Trophoblast cell (in vitro differentiated cells and primary cell): Measurements from ENCODE around the gene MAP7D3.

Experiments
- DNase-seq, 2 donors: peaks; one replicate each; pipeline ENCODE4 v3.0.0-alpha.2; 2016
- H2AFZ ChIP-seq: 2 replicates; pipeline ENCODE4 v1.6.1; 2013; ENCODE audit warnings: low read length, moderate library complexity, mild to moderate bottlenecking; ENCODE audit not compliant: insufficient read depth, poor library complexity
- H2AK5ac ChIP-seq: 2 replicates; pipeline ENCODE4 v1.6.1; 2013; ENCODE audit warnings: mild to moderate bottlenecking, low read length
- H2BK120ac ChIP-seq: 2 replicates; pipeline ENCODE4 v1.6.1; 2013; ENCODE audit warnings: low read length, mild to moderate bottlenecking, moderate library complexity; ENCODE audit not compliant: insufficient read depth, poor library complexity
- H2BK12ac ChIP-seq: 2 replicates; pipeline ENCODE4 v1.6.1; 2013; ENCODE audit warnings: mild to moderate bottlenecking, low read length, moderate library complexity
- H2BK5ac ChIP-seq: 2 replicates; pipeline ENCODE4 v1.6.1; 2013; ENCODE audit warnings: low read length, low read depth, moderate library complexity, mild to moderate bottlenecking; ENCODE audit not compliant: poor library complexity
- H3K14ac ChIP-seq: 2 replicates; pipeline ENCODE4 v1.6.1; 2013; ENCODE audit warnings: mild to moderate bottlenecking, low read length
- H3K18ac ChIP-seq: 2 replicates; pipeline ENCODE4 v1.6.1; 2013; ENCODE audit warnings: mild to moderate bottlenecking, low read length
- H3K23ac ChIP-seq: 2 replicates; pipeline ENCODE4 v1.6.1; 2013; ENCODE audit warnings: low read length
- H3K27ac ChIP-seq: 2 replicates; pipeline ENCODE4 v1.5.1; 2013; ENCODE audit warnings: low read depth, mild to moderate bottlenecking, inconsistent platforms, low read length, moderate library complexity
- H3K27me3 ChIP-seq: 2 replicates; pipeline ENCODE4 v1.6.1; 2013; ENCODE audit warnings: inconsistent platforms, mild to moderate bottlenecking, low read length, moderate library complexity; ENCODE audit not compliant: insufficient read depth
- H3K36me3 ChIP-seq, 2 experiments: 1 replicate in 1 of 2; 2 replicates in 1 of 2; pipeline ENCODE4 v1.6.1; 2013; ENCODE audit warnings: low read length in 2 of 2, mild to moderate bottlenecking in 2 of 2, moderate library complexity in 1 of 2; ENCODE audit not compliant: insufficient read depth in 2 of 2, control insufficient read depth in 1 of 2
- H3K4ac ChIP-seq: 2 replicates; pipeline ENCODE4 v1.6.1; 2013; ENCODE audit warnings: low read depth, mild to moderate bottlenecking, low read length, moderate library complexity
- H3K4me1 ChIP-seq, 2 experiments: 1 replicate in 1 of 2; 2 replicates in 1 of 2; pipeline ENCODE4 v1.6.1; 2013; ENCODE audit warnings: low read length in 2 of 2, mild to moderate bottlenecking in 2 of 2, moderate library complexity in 1 of 2; ENCODE audit not compliant: insufficient read depth in 2 of 2, control insufficient read depth in 1 of 2
- H3K4me2 ChIP-seq: 2 replicates; pipeline ENCODE4 v1.6.1; 2013; ENCODE audit warnings: inconsistent platforms, mild to moderate bottlenecking, low read length, moderate library complexity
- H3K4me3 ChIP-seq: 2 replicates; pipeline ENCODE4 v1.5.1; 2013; ENCODE audit warnings: mild to moderate bottlenecking, low read depth, low read length, inconsistent platforms
- H3K79me1 ChIP-seq: one replicate; pipeline ENCODE4 v1.6.1; 2013; ENCODE audit warnings: low read length
- H3K79me2 ChIP-seq: 2 replicates; pipeline ENCODE4 v1.6.1; 2013; ENCODE audit warnings: low read length, mild to moderate bottlenecking; ENCODE audit not compliant: control insufficient read depth, insufficient read depth, poor library complexity
- H3K9ac ChIP-seq: 2 replicates; pipeline ENCODE4 v1.6.1; 2013; ENCODE audit warnings: mild to moderate bottlenecking, low read length
- H3K9me3 ChIP-seq: 2 replicates; pipeline ENCODE4 v1.6.1; 2013; ENCODE audit warnings: low read depth, mild to moderate bottlenecking, control low read depth, inconsistent platforms, low read length; ENCODE audit not compliant: insufficient read depth
- H4K12ac ChIP-seq: 2 replicates; pipeline ENCODE4 v1.6.1; 2013; ENCODE audit warnings: low read depth, mild to moderate bottlenecking, low read length, moderate library complexity
- H4K8ac ChIP-seq: 2 replicates; pipeline ENCODE4 v1.6.1; 2013; ENCODE audit warnings: low read depth, mild to moderate bottlenecking, low read length, moderate library complexity
- H4K91ac ChIP-seq: one replicate; pipeline ENCODE4 v1.6.1; 2013; ENCODE audit warnings: low read depth, mild to moderate bottlenecking, low read length, moderate library complexity
- WGBS: extraction: QIAGEN DNeasy Blood & Tissue Kit; methylation state at CpG from one replicate; pipeline ENCODE4 v1.1.7; 2013; ENCODE audit warnings: missing lambda C conversion rate; ENCODE audit not compliant: insufficient read length, insufficient coverage; ENCODE audit errors: extremely low coverage; 5-methylcytosine and 5-hydroxymethylcytosine counted together

The MAP7D3 gene

DNA sequence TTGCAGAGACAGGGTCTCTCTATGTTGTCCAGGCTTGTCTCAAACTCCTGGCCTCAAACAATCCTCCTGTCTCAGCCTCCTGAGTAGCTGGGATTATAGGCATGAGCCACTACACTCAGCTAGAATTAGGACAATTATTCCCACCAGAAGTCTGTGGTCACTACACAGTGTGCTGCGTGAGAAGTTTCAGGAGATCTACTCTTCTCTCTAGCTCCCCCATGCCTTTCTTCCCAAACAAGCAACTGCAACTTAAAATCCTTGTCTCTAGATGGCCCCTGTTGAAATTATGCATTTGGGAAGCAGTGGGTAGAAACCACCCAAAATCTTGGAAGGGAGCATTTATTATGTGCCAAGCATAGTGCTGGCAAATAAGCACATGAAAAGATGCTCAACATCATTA, 21.1 kb upstream of the MAP7D3 start:
- Histone ChIP-seq H3K79me2 (no peaks in the 10 kb centered on the region), H3K4me2 (no peak overlapping the region), H2BK120ac (no peak overlapping the region), H3K14ac (no peak overlapping the region), H2BK5ac (no peak overlapping the region), H3K4me3 (no peak overlapping the region), H3K23ac (no peak overlapping the region), H3K4ac (no peak overlapping the region), H3K27ac (no peak overlapping the region), H2BK12ac (no peak overlapping the region), H2AFZ (no peak overlapping the region), H3K36me3 (no peaks in the 10 kb centered on the region), H3K18ac (no peak overlapping the region), H3K9me3 (no peaks in the 10 kb centered on the region), H4K8ac (no peak overlapping the region), H2AK5ac (no peak overlapping the region), H4K12ac (no peak overlapping the region), H3K27me3 (no peaks in the 10 kb centered on the region), H3K9ac (no peak overlapping the region), H3K4me1 (no peaks in the 10 kb centered on the region), H4K91ac (no peak overlapping the region), H3K79me1 (no peaks in the 10 kb centered on the region)
- WGBS, result no CpG with 5 or more reads among the region's 1 CpG
- DNase-seq, result no peak

DNA sequence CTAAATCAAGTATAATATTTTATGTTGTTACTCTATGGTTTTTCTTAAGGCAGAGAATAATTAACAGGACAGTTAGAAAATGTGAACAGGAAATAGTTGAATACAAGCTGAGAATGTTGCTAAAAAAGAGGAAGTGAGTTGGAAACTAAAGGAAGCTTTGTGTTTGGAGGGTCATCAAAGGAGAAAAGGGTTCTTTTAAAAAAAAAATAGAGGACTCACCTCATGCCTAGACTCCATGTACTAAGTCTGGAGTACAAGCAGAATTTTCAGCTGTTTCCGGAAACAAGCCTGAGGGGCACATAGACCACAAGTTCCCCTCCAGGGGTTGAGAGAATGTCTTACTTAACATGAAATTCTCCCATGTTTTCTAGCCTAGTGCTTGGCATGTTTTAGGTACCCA, 20.1 kb upstream of the MAP7D3 start:
- WGBS, result no CpG with 5 or more reads among the region's 1 CpG

DNA sequence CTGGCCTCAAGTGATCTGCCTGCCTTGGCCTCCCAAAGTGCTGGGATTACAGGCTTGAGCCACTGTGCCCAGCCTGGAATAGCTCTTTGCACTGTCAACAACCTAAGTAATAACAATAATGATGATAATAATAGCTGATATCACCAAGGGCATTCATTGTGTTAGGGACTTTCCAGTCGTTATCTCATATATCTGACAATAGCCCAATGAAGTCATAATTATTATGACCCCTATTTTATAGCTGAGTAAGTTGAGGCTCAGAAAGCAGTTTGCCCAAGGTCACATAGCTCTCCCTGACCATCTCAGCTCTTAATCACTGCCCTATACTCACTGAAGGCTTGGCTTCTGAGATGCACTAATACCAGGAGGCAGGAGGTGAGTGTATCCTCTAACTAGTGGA, 18.7 kb upstream of the MAP7D3 start:
- Histone ChIP-seq H4K12ac (no peak overlapping the region), H3K79me2 (no peaks in the 10 kb centered on the region), H4K8ac (no peak overlapping the region), H2BK12ac (no peak overlapping the region), H3K27me3 (no peaks in the 10 kb centered on the region), H2AK5ac (no peak overlapping the region), H2AFZ (no peak overlapping the region), H3K4me2 (no peak overlapping the region), H3K9me3 (no peaks in the 10 kb centered on the region), H4K91ac (no peak overlapping the region), H3K23ac (no peak overlapping the region), H3K4me3 (no peak overlapping the region), H3K9ac (no peak overlapping the region), H3K14ac (no peak overlapping the region), H3K4me1 (no peaks in the 10 kb centered on the region), H3K36me3 (no peaks in the 10 kb centered on the region), H3K18ac (no peak overlapping the region), H2BK120ac (no peak overlapping the region), H3K79me1 (no peaks in the 10 kb centered on the region), H3K27ac (no peak overlapping the region), H3K4ac (no peak overlapping the region), H2BK5ac (no peak overlapping the region)
- DNase-seq, result no peak
- WGBS, result no CpG with 5 or more reads among the region's 1 CpG

More for the DNA sequence above, 20.1 kb upstream of the MAP7D3 start:
- H2BK120ac ChIP-seq, result no peak overlapping the region
- H2AK5ac ChIP-seq, result no peak overlapping the region
- DNase-seq, result no peak
- H3K36me3 ChIP-seq, result no peaks in the 10 kb centered on the region
- H3K27ac ChIP-seq, result no peak overlapping the region
- no peak overlapping the region for H3K18ac ChIP-seq
- H3K23ac ChIP-seq, result no peak overlapping the region
- H2BK12ac ChIP-seq, result no peak overlapping the region
- H2BK5ac ChIP-seq, result no peak overlapping the region
- no peak overlapping the region for H3K4me2 ChIP-seq
- H3K4me3 ChIP-seq, result no peak overlapping the region
- H2AFZ ChIP-seq, result no peak overlapping the region
- H3K4ac ChIP-seq, result no peak overlapping the region
- H3K9me3 ChIP-seq, result no peaks in the 10 kb centered on the region
- H3K79me1 ChIP-seq, result no peaks in the 10 kb centered on the region
- no peaks in the 10 kb centered on the region for H3K27me3 ChIP-seq
- H3K79me2 ChIP-seq, result no peaks in the 10 kb centered on the region
- H4K12ac ChIP-seq, result no peak overlapping the region
- H3K9ac ChIP-seq, result no peak overlapping the region
- H3K4me1 ChIP-seq, result no peaks in the 10 kb centered on the region
- H3K14ac ChIP-seq, result no peak overlapping the region
- no peak overlapping the region for H4K91ac ChIP-seq
- no peak overlapping the region for H4K8ac ChIP-seq

DNA sequence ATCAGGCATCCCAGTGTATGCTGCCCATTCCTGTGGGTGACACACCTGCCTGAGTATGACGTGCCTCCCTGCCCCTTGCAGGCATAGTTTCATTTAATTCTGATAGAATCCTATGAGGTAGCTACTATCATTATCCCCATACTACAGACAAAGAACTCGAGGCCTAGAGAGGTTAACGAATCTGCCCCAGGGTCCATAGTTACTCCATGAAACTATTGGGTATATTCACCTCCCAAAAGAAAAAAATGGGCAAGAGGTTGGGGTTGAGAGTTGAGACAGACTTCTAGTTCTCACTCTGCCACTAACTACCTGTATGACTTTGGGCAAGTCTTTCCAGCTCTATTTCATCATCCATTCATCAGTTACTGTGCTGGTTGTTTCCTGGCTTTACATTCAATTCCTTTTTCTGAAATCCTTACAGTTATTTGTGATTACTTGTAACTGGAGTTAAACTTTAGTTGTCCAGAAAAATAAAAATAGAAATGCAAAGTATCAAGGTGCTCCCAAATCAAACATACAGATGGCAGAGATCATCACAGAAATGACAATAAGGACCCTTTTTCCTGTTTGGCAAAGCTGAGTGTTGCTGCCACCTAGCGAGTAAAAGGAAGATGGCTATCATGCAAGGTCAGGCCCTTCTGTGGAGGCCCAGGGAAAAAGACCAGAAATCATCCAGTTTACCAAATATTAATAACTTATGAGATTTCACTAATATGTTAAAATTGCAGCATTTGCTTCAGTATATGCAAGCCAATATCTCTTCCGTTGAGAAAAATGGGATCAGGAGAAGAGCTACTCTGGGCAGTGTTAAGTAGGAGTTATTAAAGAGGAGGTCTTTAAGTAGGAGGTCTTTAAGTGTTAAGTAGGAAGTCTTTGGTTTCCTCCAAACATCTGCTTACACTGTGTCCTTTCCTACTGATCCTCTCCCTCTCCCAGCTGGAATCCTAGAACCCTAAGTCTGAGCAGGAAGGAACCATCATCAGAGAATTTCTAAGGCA, 17.1 kb upstream of the MAP7D3 start:
- Histone ChIP-seq H3K9ac (no peak overlapping the region), H4K91ac (no peak overlapping the region), H3K27me3 (no peaks in the 10 kb centered on the region), H3K4ac (no peak overlapping the region), H2BK5ac (no peak overlapping the region), H3K27ac (no peak overlapping the region), H3K4me3 (no peak overlapping the region), H3K9me3 (no peaks in the 10 kb centered on the region), H4K8ac (no peak overlapping the region), H3K36me3 (no peaks in the 10 kb centered on the region), H3K4me2 (no peak overlapping the region), H3K23ac (no peak overlapping the region), H3K79me1 (no peaks in the 10 kb centered on the region), H2AFZ (no peak overlapping the region), H3K79me2 (no peaks in the 10 kb centered on the region), H3K4me1 (no peaks in the 10 kb centered on the region), H4K12ac (no peak overlapping the region), H3K14ac (no peak overlapping the region), H2BK120ac (no peak overlapping the region), H2BK12ac (no peak overlapping the region), H3K18ac (no peak overlapping the region), H2AK5ac (no peak overlapping the region)
- WGBS, result no CpG with 5 or more reads among the region's 5 CpGs
- DNase-seq, result peak; percentile 14 to 67
